HS-5 (cell line): Measurements from ENCODE around the gene PCDHGC4.

ENCODE experiments used
- DNase-seq: peaks from one replicate; pipeline ENCODE4 v3.0.0-alpha.2; 2012; ENCODE audit warnings: low read depth

PCDHGC4 gene

DNA sequence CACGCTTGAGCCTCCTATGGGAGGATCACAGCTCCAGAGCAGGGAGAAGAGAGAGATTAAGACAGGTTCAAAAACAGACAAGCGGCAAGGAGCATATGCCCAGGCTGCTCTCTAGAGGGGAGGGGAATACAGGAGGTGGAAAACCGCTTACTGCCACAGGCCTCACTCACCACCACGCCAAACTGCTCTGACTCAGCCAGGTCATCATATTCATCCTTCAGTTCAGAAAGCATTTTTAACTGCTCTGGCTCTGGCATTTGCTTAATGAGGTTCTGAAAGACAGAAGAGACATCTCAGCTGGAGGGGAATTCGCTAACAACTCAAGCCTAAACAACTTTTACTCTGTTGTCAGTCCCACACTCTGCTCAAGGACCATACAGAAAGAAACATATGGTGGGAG lies 44.2 kb downstream of the PCDHGC4 start:
- no peak for DNase-seq

DNA sequence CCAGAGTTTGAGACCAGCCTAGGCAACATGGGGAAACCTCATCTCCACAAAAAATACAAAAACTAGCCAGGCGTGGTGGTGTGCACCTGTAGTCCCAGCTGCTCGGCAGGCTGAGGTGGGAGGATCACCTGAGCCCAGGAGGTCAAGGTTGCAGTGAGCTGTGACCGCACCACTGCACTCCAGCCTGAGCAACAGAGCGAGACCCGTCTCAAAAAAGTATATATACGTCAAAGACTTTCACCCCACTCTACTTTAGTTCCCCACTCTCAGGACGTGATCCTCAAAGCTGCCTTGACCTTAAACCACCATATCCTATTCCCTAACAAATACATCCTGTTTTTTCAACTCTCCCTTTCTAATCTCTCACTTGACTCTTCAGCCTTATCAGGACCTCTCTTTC lies 45.0 kb downstream of the PCDHGC4 start:
- no peak for DNase-seq

DNA sequence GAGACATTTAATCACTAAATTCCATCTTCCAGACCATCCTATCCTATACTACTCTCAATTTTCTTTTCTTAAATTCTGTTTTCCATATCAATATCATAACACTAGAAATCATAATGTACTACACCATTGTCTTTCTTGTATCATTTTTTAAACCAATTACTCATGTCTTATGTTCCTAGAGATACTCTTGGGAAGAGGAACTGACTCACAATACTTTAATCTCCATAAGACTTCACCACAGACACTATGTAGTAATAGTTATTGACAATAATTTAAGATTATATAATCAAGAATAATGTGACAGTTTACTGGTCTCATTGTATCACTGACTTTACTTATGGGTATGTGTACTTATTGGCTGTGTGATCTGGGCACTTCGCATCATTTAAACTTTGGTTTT lies 47.9 kb downstream of the PCDHGC4 start:
- no peak for DNase-seq

DNA sequence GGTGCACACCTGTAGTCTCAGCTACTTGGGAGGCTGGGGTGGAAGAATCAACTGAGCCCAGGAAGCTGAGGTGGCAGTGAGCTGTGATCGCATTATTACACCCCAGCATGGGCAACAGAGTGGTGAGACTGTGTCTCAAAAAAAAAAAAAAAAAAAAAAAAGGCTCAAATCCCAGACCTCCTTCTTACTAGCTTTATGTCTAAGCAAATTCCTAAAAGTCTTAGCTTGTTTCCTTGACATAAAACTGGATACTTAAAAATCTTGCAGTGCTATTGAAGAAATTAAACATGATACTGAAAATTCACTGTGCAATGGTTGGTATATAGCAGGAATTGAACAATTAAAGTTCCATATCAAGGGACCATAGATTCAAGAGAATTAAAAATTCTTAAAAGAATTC lies 49.1 kb downstream of the PCDHGC4 start:
- no peak for DNase-seq

DNA sequence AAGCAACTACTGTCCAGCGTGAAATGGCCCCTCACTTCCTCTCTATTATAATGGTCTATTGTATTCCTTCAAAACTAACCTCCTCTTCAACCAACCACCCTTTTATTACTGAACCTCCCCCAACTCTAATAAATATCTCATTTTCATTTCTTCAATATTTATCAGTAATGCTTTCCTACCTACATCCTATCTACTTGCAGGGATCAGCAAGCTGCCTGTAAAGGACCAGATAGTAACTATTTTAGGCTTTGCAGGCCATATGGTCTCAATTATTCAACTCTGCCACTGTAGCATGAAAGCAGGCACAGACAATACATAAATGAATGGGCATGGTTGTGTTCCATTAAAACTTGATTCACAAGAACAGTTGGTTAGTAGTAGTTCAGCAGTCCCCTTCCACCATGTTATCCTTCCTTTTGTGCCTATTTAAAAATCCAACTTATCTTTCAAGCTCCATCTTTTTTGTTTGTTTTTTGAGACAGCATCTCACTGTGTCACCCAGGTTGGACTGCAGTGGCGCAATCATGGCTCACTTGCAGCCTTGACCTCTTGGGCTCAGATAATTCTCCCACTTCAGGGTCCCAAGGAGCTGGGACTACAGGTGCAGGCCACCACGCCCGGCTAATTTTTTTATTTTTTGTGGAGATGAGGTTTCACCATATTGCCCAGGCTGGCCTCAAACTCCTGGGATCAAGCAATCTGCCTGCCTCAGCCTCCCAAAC lies 49.8 kb downstream of the PCDHGC4 start:
- DNase-seq = no peak
